ENCODE results near the gene UNC5C. TPM values are rescaled to one million over a fixed set of nuclear protein-coding genes. Genes with fewer than 3 reads are reported as not detected.

The UNC5C gene
- total and polyA plus RNA-seq, 2 experiments from 2014 or later: 3.5 to 16.0 TPM

DNA sequence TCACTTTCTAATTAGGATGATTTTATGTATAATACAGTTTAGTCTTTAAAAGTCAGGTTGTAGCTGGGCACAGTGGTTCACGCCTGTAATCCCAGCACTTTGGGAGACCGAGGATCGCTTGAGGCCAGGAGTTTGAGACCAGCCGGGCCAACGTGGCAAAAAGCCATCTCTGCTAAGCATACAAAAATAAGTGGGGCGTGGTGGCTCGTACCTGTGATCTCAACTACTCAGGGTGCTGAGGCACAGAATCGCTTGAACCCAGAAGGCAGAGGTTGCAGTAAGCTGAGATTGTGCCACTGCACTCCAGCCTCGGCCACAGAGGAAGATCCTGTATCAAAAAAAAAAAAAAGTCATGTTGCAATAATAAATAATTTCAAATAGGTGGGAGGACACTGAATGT is 426.8 kb downstream of the UNC5C start:
- no peak for DNase-seq (ENCODE audit: low spot score)

DNA sequence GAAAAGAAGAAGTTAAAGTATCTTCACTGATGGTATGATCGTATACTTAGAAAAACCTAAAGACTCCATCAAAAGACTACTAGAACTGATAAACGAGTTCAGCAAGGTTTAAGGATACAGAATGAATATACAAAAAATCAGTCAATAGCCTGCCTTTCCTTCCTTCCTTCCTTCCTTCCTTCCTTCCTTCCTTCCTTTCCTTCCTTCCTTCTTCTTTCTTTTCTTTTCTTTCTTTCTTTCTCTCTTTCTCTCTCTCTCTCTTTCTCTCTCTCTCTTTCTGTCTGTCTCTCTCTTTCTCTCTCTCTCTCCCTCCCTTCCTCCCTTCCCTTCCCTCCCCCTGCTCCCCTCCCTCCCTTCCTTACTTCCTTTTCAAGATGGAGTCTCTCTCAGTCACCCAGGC is 428.3 kb downstream of the UNC5C start:
- Histone ChIP-seq H3K4me2 (no peak overlapping the region), H4K20me1 (ENCODE audit: insufficient read depth, poor library complexity, severe bottlenecking) (no peaks in the 10 kb centered on the region), H3K36me3 (replicated peaks; ENCODE audit: insufficient read depth, low read depth) (no peaks in the 10 kb centered on the region), H3K9me2 (replicated peaks; ENCODE audit: insufficient read depth) (no peaks in the 10 kb centered on the region), H3K27ac (no peak overlapping the region), H3K4me1 (ENCODE audit: insufficient read depth) (no peaks in the 10 kb centered on the region), H2AFZ (no peak overlapping the region), H3K4me3 (no peak overlapping the region), H3K27me3 (no peaks in the 10 kb centered on the region), H3K9me3 (ENCODE audit: low read depth) (no peaks in the 10 kb centered on the region), H3K79me2 (no peaks in the 10 kb centered on the region)
- DNase-seq (ENCODE audit: low spot score): no peak
- TF ChIP-seq EZH2phosphoT487 (IDR thresholded peaks at IDR 0.05; ENCODE audit: low read depth, severe bottlenecking, unreplicated experiment) (no peak), EZH2 (IDR thresholded peaks at IDR 0.05; ENCODE audit: borderline replicate concordance) (no peak)
- TF ChIP-seq, protein P1, sequence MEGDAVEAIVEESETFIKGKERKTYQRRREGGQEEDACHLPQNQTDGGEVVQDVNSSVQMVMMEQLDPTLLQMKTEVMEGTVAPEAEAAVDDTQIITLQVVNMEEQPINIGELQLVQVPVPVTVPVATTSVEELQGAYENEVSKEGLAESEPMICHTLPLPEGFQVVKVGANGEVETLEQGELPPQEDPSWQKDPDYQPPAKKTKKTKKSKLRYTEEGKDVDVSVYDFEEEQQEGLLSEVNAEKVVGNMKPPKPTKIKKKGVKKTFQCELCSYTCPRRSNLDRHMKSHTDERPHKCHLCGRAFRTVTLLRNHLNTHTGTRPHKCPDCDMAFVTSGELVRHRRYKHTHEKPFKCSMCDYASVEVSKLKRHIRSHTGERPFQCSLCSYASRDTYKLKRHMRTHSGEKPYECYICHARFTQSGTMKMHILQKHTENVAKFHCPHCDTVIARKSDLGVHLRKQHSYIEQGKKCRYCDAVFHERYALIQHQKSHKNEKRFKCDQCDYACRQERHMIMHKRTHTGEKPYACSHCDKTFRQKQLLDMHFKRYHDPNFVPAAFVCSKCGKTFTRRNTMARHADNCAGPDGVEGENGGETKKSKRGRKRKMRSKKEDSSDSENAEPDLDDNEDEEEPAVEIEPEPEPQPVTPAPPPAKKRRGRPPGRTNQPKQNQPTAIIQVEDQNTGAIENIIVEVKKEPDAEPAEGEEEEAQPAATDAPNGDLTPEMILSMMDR (IDR thresholded peaks at IDR 0.05; ENCODE audit: poor library complexity): no peak
- 100% methylated on average over 2 of the region's 2 CpGs for WGBS (ENCODE audit: low lambda C conversion rate, missing lambda C conversion rate)

More for the DNA sequence above, 426.8 kb downstream of the UNC5C start:
- no peak for TF ChIP-seq EZH2phosphoT487 (IDR thresholded peaks at IDR 0.05; ENCODE audit: low read depth, severe bottlenecking, unreplicated experiment)
- Histone ChIP-seq H3K36me3 (replicated peaks; ENCODE audit: insufficient read depth, low read depth) (no peaks in the 10 kb centered on the region), H3K9me2 (replicated peaks; ENCODE audit: insufficient read depth) (no peaks in the 10 kb centered on the region), H3K27ac (no peak overlapping the region), H3K9me3 (ENCODE audit: low read depth) (no peaks in the 10 kb centered on the region), H4K20me1 (ENCODE audit: insufficient read depth, poor library complexity, severe bottlenecking) (no peaks in the 10 kb centered on the region), H2AFZ (no peak overlapping the region), H3K79me2 (no peaks in the 10 kb centered on the region), H3K4me1 (ENCODE audit: insufficient read depth) (no peaks in the 10 kb centered on the region), H3K27me3 (no peaks in the 10 kb centered on the region), H3K4me3 (no peak overlapping the region), H3K4me2 (no peak overlapping the region)
- 77% methylated on average over 9 of the region's 9 CpGs for WGBS (ENCODE audit: low lambda C conversion rate, missing lambda C conversion rate)

DNA sequence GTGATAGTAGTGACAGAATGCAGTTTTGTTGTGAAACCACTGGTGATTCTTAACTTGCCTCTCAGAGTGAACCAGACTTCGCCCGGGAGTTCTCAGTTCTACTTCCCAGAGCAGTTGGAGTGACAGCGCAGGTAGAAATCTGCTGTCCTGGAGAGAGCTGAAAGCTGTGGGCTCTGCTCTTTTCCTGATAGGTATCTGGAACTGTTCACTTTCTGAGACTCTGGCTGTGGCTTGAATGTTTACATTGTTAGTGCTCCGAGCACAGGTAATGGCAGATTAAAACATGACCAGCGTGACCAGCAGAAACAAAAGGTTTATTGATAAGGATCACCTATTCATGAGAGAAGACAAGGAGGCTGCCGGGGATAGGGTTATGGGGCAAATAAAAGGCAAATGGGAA is 430.3 kb downstream of the UNC5C start:
- Histone ChIP-seq H3K27ac (peak overlapping the region; percentile 29), H3K9me2 (replicated peaks; ENCODE audit: insufficient read depth) (no peaks in the 10 kb centered on the region), H3K36me3 (replicated peaks; ENCODE audit: insufficient read depth, low read depth) (no peaks in the 10 kb centered on the region), H4K20me1 (ENCODE audit: insufficient read depth, poor library complexity, severe bottlenecking) (no peaks in the 10 kb centered on the region), H3K4me2 (peak overlapping the region; percentile 69), H3K4me1 (ENCODE audit: insufficient read depth) (no peaks in the 10 kb centered on the region), H3K27me3 (no peaks in the 10 kb centered on the region), H3K9me3 (ENCODE audit: low read depth) (no peaks in the 10 kb centered on the region), H3K4me3 (no peak overlapping the region), H2AFZ (peak overlapping the region; percentile 18), H3K79me2 (no peaks in the 10 kb centered on the region)
- TF ChIP-seq EZH2 (IDR thresholded peaks at IDR 0.05; ENCODE audit: borderline replicate concordance) (no peak), EZH2phosphoT487 (IDR thresholded peaks at IDR 0.05; ENCODE audit: low read depth, severe bottlenecking, unreplicated experiment) (no peak)
- TF ChIP-seq, protein P1 (IDR thresholded peaks at IDR 0.05; ENCODE audit: poor library complexity): no peak
- WGBS (ENCODE audit: low lambda C conversion rate, missing lambda C conversion rate): 23% methylated on average over 6 of the region's 6 CpGs
- DNase-seq (ENCODE audit: low spot score): peak; percentile 50

DNA sequence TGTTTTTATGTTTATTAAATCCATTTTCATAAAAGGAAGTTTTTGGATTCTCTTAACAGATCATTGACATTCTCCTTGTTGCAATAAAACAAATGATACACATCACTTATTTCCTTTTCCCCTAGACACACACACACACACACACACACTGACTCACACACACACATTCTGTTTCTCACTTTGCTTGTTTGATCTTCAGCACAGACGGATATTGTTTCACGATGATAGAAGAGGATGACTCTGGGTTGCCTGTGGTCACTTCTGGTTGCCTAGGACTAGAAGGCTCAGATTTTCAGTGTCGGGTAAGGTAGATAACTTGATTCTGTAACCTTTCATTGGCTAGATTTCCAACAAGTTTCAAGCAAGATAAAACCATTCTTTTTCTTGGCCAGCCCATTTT is 434.3 kb downstream of the UNC5C start:
- TF ChIP-seq EZH2phosphoT487 (IDR thresholded peaks at IDR 0.05; ENCODE audit: low read depth, severe bottlenecking, unreplicated experiment): no peak
- Histone ChIP-seq H4K20me1 (ENCODE audit: insufficient read depth, poor library complexity, severe bottlenecking) (no peaks in the 10 kb centered on the region), H3K79me2 (no peaks in the 10 kb centered on the region), H3K27ac (no peak overlapping the region), H3K36me3 (replicated peaks; ENCODE audit: insufficient read depth, low read depth) (no peaks in the 10 kb centered on the region), H2AFZ (no peak overlapping the region), H3K4me3 (no peak overlapping the region), H3K4me1 (ENCODE audit: insufficient read depth) (no peaks in the 10 kb centered on the region), H3K9me3 (ENCODE audit: low read depth) (no peaks in the 10 kb centered on the region), H3K27me3 (no peaks in the 10 kb centered on the region), H3K4me2 (no peak overlapping the region), H3K9me2 (replicated peaks; ENCODE audit: insufficient read depth) (no peaks in the 10 kb centered on the region)
- 74% methylated on average over 3 of the region's 3 CpGs for WGBS (ENCODE audit: low lambda C conversion rate, missing lambda C conversion rate)
- DNase-seq (ENCODE audit: low spot score): no peak

All from hepatocyte (in vitro differentiated cells).